Spleen (tissue), 11 donors: ENCODE results near the gene C1QTNF8. TPM values are rescaled to one million over a fixed set of nuclear protein-coding genes. Genes with fewer than 3 reads are reported as not detected.

Experiments used
- DNase-seq: peaks from one replicate; pipeline ENCODE4 v3.0.0-alpha.2; 2020
- H3K27ac ChIP-seq, 8 donors: fragments of 200-600 bp; sonication (generic) in 7 of 8; 1 replicate in 4 of 8; 2 replicates in 4 of 8; pipeline versions ENCODE4 v1.5.0 to v1.8.0; 2016 to 2021; ENCODE audit warnings: inconsistent platforms in 4 of 8, mild to moderate bottlenecking in 4 of 8, moderate library complexity in 1 of 8
- H3K27me3 ChIP-seq, 7 donors: fragments of 200-600 bp; sonication (generic) in 6 of 7; replicated peaks in 1 of 7; 1 replicate in 4 of 7; 2 replicates in 3 of 7; pipeline versions ENCODE4 v1.5.0 to v1.8.0; 2016 to 2021; ENCODE audit warnings: inconsistent platforms in 3 of 7, mild to moderate bottlenecking in 1 of 7
- H3K36me3 ChIP-seq, 6 donors: fragments of 200-600 bp; sonication (generic) in 5 of 6; 1 replicate in 4 of 6; 2 replicates in 2 of 6; pipeline versions ENCODE4 v1.5.0 to v1.8.0; 2016 to 2021; ENCODE audit warnings: inconsistent platforms in 2 of 6
- H3K4me1 ChIP-seq, 6 donors: fragments of 200-600 bp; sonication (generic) in 5 of 6; 1 replicate in 3 of 6; 2 replicates in 3 of 6; pipeline versions ENCODE4 v1.5.0 to v1.8.0; 2016 to 2021; ENCODE audit warnings: inconsistent platforms in 3 of 6
- H3K4me3 ChIP-seq, 8 donors: fragments of 200-600 bp; sonication (generic) in 7 of 8; 1 replicate in 4 of 8; 2 replicates in 4 of 8; pipeline versions ENCODE4 v1.5.0 to v1.8.0; 2016 to 2021; ENCODE audit warnings: inconsistent platforms in 4 of 8, mild to moderate bottlenecking in 4 of 8, moderate library complexity in 2 of 8
- H3K9me3 ChIP-seq, 8 donors: fragments of 200-600 bp; sonication (generic) in 7 of 8; 1 replicate in 4 of 8; 2 replicates in 4 of 8; pipeline versions ENCODE4 v1.5.0 to v1.8.0; 2016 to 2021; ENCODE audit warnings: inconsistent platforms in 4 of 8
- POLR2A ChIP-seq, 3 donors: fragments of 450-650 bp; IDR thresholded peaks; one replicate each; pipeline ENCODE4 v1.5.1; 2017; ENCODE audit warnings: antibody characterized with exemption in 3 of 3, mild to moderate bottlenecking in 1 of 3
- POLR2AphosphoS5 ChIP-seq, 3 donors: sonication (generic); formaldehyde crosslinking; IDR thresholded peaks; one replicate each; pipeline ENCODE4 v1.5.1; 2017; ENCODE audit warnings: antibody characterized with exemption in 3 of 3
- WGBS, 5 donors: extraction: QIAGEN DNeasy Blood & Tissue Kit in 3 of 5; methylation state at CpG; one replicate each; pipeline versions ENCODE4 v1.1.5 to v1.1.7; 2013 to 2018; 5-methylcytosine and 5-hydroxymethylcytosine counted together
- intact Hi-C: fragments of 100-400 bp; cut with DNase I; formaldehyde crosslinking; loops from one replicate; pipeline ENCODE4 v1.15.0; 2023; ENCODE audit warnings: low total_unique reads
- polyA plus RNA-seq, 3 donors: library from polyadenylated mRNA; stranded (reverse); fragments of 200-250 nt; gene quantifications; one replicate each; pipeline ENCODE4 v1.2.1, GENCODE V29; 2013
- total RNA-seq, 7 donors: library from RNA; depleted of rRNA in 3 of 7; stranded (reverse); fragments of >200 nt in 3 of 7; fragmentation: NEBNext Ultra II Directional in 4 of 7; extraction: Animal tissue kit (Norgen Biotek cat#: 25700) in 4 of 7; gene quantifications; one replicate each; pipeline versions ENCODE4 v1.1.0 to v1.2.1, GENCODE V29; 2016 to 2021
- TF ChIP-seq, protein P1 (sequence below), 11 experiments: fragments of 200-600 bp in 7 of 11; fragments of 450-650 bp in 4 of 11; sonication (generic) in 4 of 11; IDR thresholded peaks in 8 of 11; conservative IDR thresholded peaks in 3 of 11; 1 replicate in 7 of 11; 2 replicates in 4 of 11; pipeline versions ENCODE4 v1.4.0 to v1.8.0; 2016 to 2021; ENCODE audit warnings: antibody characterized with exemption in 11 of 11, inconsistent platforms in 4 of 11, mild to moderate bottlenecking in 1 of 11
- donor health status: healthy with polysubstance abuse.
- donor health status: DM: no; HTN: no; CAD: no; lungs with moderate emphysema.
- donor health status: DM: no; HTN: no; CAD: no.
- donor health status: Bipolar disorder and iron deficiency.
- donor health status: healthy.
- donor health status: DM: no; HTN: no; CAD: no.
- donor health status: DM: yes; HTN: yes; CAD: no.

C1QTNF8 gene
- total and polyA plus RNA-seq, 10 donors, result not detected

DNA sequence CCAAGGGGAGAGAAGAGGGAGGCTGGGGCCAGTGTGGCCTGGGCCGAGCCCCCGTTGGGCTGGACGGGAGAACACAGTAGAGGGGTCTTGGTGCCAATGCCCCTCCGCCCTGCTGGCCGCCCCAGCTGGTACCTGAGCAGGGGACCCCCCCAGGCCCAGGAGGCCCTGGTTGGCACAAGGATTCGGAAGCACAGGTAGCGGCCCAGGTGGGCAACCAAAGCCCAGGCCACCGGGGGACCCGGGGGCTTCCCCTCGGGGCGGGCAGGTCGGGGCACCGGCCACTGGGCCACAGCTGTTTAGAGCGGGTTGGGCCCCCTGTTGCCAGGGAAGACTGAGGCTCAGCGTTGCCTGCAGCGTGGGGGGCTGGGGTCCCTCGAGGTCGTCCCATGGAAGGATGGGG is 28.2 kb upstream of the C1QTNF8 start:
- Histone ChIP-seq H3K36me3 (no peaks in the 10 kb centered on the region), H3K4me3 (no peak overlapping the region), H3K27me3 (peaks cover 0 to 85% (median 12%) of the 10 kb centered on the region in 7 donors), H3K9me3 (no peaks in the 10 kb centered on the region), H3K27ac (no peak overlapping the region), H3K4me1 (peaks cover 0 to 10% (median 0%) of the 10 kb centered on the region in 6 donors)
- intact Hi-C loops, result no loop called here
- TF ChIP-seq POLR2AphosphoS5 (IDR thresholded peaks at IDR 0.05) (no peak), POLR2A (IDR thresholded peaks at IDR 0.05) (no peak)
- TF ChIP-seq, protein P1, sequence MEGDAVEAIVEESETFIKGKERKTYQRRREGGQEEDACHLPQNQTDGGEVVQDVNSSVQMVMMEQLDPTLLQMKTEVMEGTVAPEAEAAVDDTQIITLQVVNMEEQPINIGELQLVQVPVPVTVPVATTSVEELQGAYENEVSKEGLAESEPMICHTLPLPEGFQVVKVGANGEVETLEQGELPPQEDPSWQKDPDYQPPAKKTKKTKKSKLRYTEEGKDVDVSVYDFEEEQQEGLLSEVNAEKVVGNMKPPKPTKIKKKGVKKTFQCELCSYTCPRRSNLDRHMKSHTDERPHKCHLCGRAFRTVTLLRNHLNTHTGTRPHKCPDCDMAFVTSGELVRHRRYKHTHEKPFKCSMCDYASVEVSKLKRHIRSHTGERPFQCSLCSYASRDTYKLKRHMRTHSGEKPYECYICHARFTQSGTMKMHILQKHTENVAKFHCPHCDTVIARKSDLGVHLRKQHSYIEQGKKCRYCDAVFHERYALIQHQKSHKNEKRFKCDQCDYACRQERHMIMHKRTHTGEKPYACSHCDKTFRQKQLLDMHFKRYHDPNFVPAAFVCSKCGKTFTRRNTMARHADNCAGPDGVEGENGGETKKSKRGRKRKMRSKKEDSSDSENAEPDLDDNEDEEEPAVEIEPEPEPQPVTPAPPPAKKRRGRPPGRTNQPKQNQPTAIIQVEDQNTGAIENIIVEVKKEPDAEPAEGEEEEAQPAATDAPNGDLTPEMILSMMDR (IDR thresholded peaks at IDR 0.05 in 8 of 11, conservative IDR thresholded peaks at IDR 0.05 in 3 of 11), result no peak
- WGBS, 5 donors, result 82 to 88% (median 83%) methylated on average over 5 to 18 of the region's 18 CpGs
- DNase-seq, result no peak

DNA sequence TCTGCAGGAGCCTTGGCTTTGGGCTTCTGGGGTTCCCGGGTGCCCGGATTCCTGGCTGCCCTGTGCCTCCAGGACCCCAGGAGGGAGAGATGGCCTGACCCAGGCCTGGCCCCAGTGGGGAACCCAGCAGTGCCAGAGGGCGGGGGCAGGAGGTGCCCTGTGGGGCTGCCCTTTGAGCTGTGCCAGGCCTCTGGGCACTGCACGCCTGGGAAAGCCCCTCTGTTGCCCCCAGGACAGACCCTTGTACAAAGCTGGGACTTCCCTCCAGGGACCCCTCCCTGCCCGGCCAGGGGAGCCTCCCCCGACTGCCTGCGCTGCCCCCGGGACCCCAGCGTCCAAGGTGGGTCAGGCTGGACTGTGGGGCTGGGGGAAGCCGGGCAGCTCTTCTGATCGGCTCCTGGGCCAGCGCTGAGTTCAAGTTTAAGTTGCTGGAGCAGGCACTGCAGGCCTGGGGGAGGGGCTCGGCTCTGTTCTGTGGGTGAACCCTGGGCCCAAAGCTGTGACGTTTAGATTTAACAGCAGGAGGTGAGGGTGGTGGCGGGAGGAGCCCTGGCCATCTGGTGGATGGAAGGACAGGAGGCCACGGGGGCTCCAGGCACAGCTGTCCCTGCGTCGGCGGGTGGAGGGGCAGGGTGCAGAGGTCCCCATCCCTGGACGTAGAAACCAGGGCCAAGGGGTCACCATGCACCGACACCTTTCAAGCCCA is 27.6 kb upstream of the C1QTNF8 start:
- H3K27me3 ChIP-seq, result peaks cover 0 to 90% (median 17%) of the 10 kb centered on the region in 7 donors
- intact Hi-C loops, result no loop called here
- H3K4me3 ChIP-seq, result no peak overlapping the region
- TF ChIP-seq POLR2A (IDR thresholded peaks at IDR 0.05) (no peak), POLR2AphosphoS5 (IDR thresholded peaks at IDR 0.05) (no peak)
- TF ChIP-seq, protein P1 (IDR thresholded peaks at IDR 0.05 in 8 of 11, conservative IDR thresholded peaks at IDR 0.05 in 3 of 11), result no peak
- no peak overlapping the region for H3K27ac ChIP-seq
- peaks cover 0 to 11% (median 0%) of the 10 kb centered on the region in 6 donors for H3K4me1 ChIP-seq
- no peak for DNase-seq
- H3K9me3 ChIP-seq, result no peaks in the 10 kb centered on the region
- H3K36me3 ChIP-seq, result no peaks in the 10 kb centered on the region
- 50 to 68% (median 63%) methylated on average over 15 to 21 of the region's 21 CpGs for WGBS, 5 donors

DNA sequence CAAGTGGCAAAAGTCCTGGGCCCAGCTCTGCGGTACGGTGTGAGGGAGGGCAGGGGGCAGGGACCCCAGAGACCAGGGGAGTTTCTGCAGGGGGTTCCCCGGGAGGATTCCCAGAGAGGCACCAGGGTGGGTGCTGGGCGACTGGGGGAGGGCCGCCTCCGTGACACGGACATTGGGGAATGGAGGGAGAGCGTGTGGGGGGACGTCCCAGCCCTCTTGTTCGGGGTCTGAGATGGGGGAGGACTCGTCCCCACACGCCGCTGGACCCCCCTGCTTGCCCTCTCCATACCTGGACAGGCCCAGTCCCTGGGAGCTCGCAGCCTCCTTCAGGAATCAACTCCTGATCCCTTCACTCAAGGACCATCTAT is 26.3 kb upstream of the C1QTNF8 start:
- WGBS, 5 donors, result 76 to 86% (median 80%) methylated on average over 13 to 14 of the region's 14 CpGs
- no peak overlapping the region for H3K4me3 ChIP-seq
- no peak overlapping the region for H3K27ac ChIP-seq
- peaks cover 0 to 92% (median 30%) of the 10 kb centered on the region in 7 donors for H3K27me3 ChIP-seq
- TF ChIP-seq POLR2AphosphoS5 (IDR thresholded peaks at IDR 0.05), result no peak
- TF ChIP-seq POLR2A (IDR thresholded peaks at IDR 0.05), result no peak
- H3K36me3 ChIP-seq, result no peaks in the 10 kb centered on the region
- DNase-seq, result no peak
- H3K9me3 ChIP-seq, result no peaks in the 10 kb centered on the region
- H3K4me1 ChIP-seq, result peaks cover 0 to 11% (median 0%) of the 10 kb centered on the region in 6 donors
- intact Hi-C loops, result no loop called here

DNA sequence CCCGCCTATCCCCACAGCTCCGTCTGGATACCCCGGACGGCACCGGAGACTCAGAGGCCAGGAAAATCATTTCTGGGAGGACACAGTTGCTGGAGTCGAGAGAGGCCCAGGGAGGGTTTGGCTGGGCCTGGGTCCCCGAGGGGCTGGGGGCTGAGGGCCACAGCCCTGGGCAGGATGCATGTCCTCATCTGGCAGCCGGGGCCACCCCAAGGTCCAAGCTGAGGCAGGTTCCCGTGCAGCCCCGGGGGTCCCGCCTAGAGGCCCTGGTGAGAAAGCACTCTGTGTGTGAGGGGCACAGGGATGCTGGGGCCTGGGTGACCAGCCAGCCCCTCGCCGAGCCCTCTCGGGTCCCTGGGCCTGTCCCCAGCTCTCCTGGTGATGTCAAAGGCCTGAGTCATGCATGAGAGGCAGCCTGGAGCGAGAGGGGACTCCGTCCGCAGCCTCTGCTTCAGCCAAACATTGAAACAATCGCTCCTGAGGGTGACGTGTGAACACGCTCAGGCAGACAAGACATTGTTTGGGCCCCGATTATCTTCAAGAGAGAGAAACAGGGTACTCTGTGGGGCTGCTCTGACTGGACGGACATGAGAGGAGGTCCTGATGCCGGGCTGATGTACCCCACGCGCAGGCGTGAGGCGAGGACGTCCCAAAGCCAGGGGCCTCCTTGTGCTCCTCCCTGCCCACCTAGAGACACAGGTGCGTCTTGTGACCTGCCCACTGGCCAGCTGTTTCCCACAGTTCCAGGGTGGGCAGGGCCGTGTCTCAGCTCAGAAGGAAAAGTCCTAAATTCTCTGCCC is 25.8 kb upstream of the C1QTNF8 start:
- intact Hi-C loops, result no loop called here
- Histone ChIP-seq H3K36me3 (no peaks in the 10 kb centered on the region), H3K27ac (no peak overlapping the region), H3K4me1 (peaks cover 0 to 11% (median 0%) of the 10 kb centered on the region in 6 donors), H3K9me3 (no peaks in the 10 kb centered on the region), H3K4me3 (no peak overlapping the region), H3K27me3 (peaks cover 0 to 92% (median 36%) of the 10 kb centered on the region in 7 donors)
- TF ChIP-seq, protein P1 (IDR thresholded peaks at IDR 0.05 in 8 of 11, conservative IDR thresholded peaks at IDR 0.05 in 3 of 11), result no peak
- TF ChIP-seq POLR2A (IDR thresholded peaks at IDR 0.05), result no peak
- TF ChIP-seq POLR2AphosphoS5 (IDR thresholded peaks at IDR 0.05), result no peak
- DNase-seq, result no peak
- 73 to 82% (median 74%) methylated on average over 19 to 30 of the region's 30 CpGs for WGBS, 5 donors
